K562 (cell line): Measurements from ENCODE around the gene SLC11A1. TPM values are rescaled to one million over a fixed set of nuclear protein-coding genes. Genes with fewer than 3 reads are reported as not detected.

Source experiments
- CLOCK ChIP-seq: fragments of 250-450 bp; sonication (Bioruptor Pico); IDR thresholded peaks from 2 replicates; pipeline ENCODE4 v1.4.0; 2020; ENCODE audit warnings: mild to moderate bottlenecking, moderate library complexity, borderline replicate concordance
- HDAC3 ChIP-seq: fragments of 450-650 bp; IDR thresholded peaks from 2 replicates; pipeline ENCODE4 v1.6.1; 2018; ENCODE audit warnings: borderline replicate concordance, mild to moderate bottlenecking, moderate library complexity; ENCODE audit not compliant: partially characterized antibody
- MED1 ChIP-seq: sonication (generic); formaldehyde crosslinking; IDR thresholded peaks from 2 replicates; pipeline ENCODE4 v1.8.1; 2023; ENCODE audit warnings: missing genetic modification reagents, borderline replicate concordance
- PATZ1 ChIP-seq: fragments of 250-450 bp; sonication (Bioruptor Pico); IDR thresholded peaks from 2 replicates; pipeline ENCODE4 v1.5.0; 2020; ENCODE audit warnings: mild to moderate bottlenecking, borderline replicate concordance
- PPARD ChIP-seq: fragments of 250-450 bp; sonication (Bioruptor Pico); IDR thresholded peaks from 2 replicates; pipeline ENCODE4 v1.8.0; 2022; ENCODE audit warnings: inconsistent platforms, mild to moderate bottlenecking, moderate library complexity
- USF2 ChIP-seq: sonication (generic); formaldehyde crosslinking; IDR thresholded peaks from 2 replicates; pipeline ENCODE4 v1.5.0; 2020; ENCODE audit warnings: missing genetic modification reagents
- ZNF778 ChIP-seq: fragments of 450-650 bp; formaldehyde crosslinking; IDR thresholded peaks from 2 replicates; pipeline ENCODE4 v1.4.0; 2020; ENCODE audit warnings: mild to moderate bottlenecking, moderate library complexity
- polyA plus RNA-seq, 8 experiments: library from polyadenylated mRNA; depleted of rRNA in 4 of 8; stranded (reverse) in 5 of 8; unstranded in 3 of 8; fragments of >200 nt; fragmentation: Nextera tagmentation in 2 of 8; fragmentation: Illumina TruSeq in 1 of 8; extraction: Ambion mirVana in 2 of 8; extraction: Trizol in 1 of 8; gene quantifications; 2 replicates each; pipeline versions ENCODE4 v1.2.1 to v1.2.3, GENCODE V29; 2011 to 2014; ENCODE audit warnings: inconsistent platforms in 1 of 8, missing spikeins in 1 of 8
- total RNA-seq, 7 experiments: library from RNA; depleted of rRNA in 6 of 7; stranded (reverse); fragments of >200 nt in 6 of 7; fragmentation: Illumina TruSeq in 2 of 7; extraction: Trizol in 2 of 7; gene quantifications; 2 replicates each; pipeline versions ENCODE4 v1.2.1 to v1.2.3, GENCODE V29; 2011 to 2021; ENCODE audit warnings: low replicate concordance in 1 of 7
- TF ChIP-seq, protein P1 (sequence below): sonication (generic); formaldehyde crosslinking; IDR thresholded peaks from 2 replicates; pipeline ENCODE4 v1.8.0; 2022; ENCODE audit warnings: mild to moderate bottlenecking, missing genetic modification reagents

SLC11A1 gene
- total and polyA plus RNA-seq, 9 of the 15 experiments (the other 6 are each of a cell fraction or from before 2014, with no cell fraction given), result 0.35 to 1.6 (median 0.65) TPM

GRCh38 chr2:218423584-218423983 is 41.5 kb downstream of the SLC11A1 start (continued):
- no peak for TF ChIP-seq CLOCK (CRISPR knock-in tag)
- TF ChIP-seq PPARD (CRISPR knock-in tag), result no peak
- TF ChIP-seq, protein P1, sequence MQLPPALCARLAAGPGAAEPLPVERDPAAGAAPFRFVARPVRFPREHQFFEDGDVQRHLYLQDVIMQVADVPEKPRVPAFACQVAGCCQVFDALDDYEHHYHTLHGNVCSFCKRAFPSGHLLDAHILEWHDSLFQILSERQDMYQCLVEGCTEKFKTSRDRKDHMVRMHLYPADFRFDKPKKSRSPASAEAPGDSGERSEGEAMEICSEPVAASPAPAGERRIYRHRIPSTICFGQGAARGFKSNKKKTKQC (CRISPR knock-in tag), result no peak
- no peak for TF ChIP-seq ZNF778 (CRISPR knock-in tag)
- TF ChIP-seq USF2 (CRISPR knock-in tag), result no peak
- no peak for TF ChIP-seq MED1
- no peak for TF ChIP-seq PATZ1 (CRISPR knock-in tag)
- no peak for TF ChIP-seq HDAC3
